ENCODE data around the gene SPHK1.
"Not testable (repeated sequence)": the region's sequence is repeated elsewhere in the genome, so short reads cannot be mapped to it uniquely, and the experiment has no call there.

The SPHK1 gene

GRCh38 chr17:76345377-76345974 lies 38.9 kb upstream of the SPHK1 start:
- TF ChIP-seq, protein P1, sequence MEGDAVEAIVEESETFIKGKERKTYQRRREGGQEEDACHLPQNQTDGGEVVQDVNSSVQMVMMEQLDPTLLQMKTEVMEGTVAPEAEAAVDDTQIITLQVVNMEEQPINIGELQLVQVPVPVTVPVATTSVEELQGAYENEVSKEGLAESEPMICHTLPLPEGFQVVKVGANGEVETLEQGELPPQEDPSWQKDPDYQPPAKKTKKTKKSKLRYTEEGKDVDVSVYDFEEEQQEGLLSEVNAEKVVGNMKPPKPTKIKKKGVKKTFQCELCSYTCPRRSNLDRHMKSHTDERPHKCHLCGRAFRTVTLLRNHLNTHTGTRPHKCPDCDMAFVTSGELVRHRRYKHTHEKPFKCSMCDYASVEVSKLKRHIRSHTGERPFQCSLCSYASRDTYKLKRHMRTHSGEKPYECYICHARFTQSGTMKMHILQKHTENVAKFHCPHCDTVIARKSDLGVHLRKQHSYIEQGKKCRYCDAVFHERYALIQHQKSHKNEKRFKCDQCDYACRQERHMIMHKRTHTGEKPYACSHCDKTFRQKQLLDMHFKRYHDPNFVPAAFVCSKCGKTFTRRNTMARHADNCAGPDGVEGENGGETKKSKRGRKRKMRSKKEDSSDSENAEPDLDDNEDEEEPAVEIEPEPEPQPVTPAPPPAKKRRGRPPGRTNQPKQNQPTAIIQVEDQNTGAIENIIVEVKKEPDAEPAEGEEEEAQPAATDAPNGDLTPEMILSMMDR (IDR thresholded peaks at IDR 0.05), result no peak
- H3K27ac ChIP-seq, result no peak overlapping the region

- H3K27ac ChIP-seq, result not testable (repeated sequence)
These were observed 37.5 kb upstream of the SPHK1 start for GRCh38 chr17:76346936-76347335.

GRCh38 chr17:76350463-76350862 lies 33.9 kb upstream of the SPHK1 start:
- no peak overlapping the region for H3K27ac ChIP-seq
- no peak for TF ChIP-seq ZFX (IDR thresholded peaks at IDR 0.05; ENCODE audit: borderline replicate concordance)
- TF ChIP-seq, protein P1 (IDR thresholded peaks at IDR 0.05), result no peak

- H3K27ac ChIP-seq, result peak overlapping the region; percentile 6; the same call in 1 of the 2 replicates
- TF ChIP-seq, protein P1 (IDR thresholded peaks at IDR 0.05), result no peak
- no peak for TF ChIP-seq ZFX (IDR thresholded peaks at IDR 0.05; ENCODE audit: borderline replicate concordance)
These were observed 32.8 kb upstream of the SPHK1 start for GRCh38 chr17:76351526-76352071.

DNA sequence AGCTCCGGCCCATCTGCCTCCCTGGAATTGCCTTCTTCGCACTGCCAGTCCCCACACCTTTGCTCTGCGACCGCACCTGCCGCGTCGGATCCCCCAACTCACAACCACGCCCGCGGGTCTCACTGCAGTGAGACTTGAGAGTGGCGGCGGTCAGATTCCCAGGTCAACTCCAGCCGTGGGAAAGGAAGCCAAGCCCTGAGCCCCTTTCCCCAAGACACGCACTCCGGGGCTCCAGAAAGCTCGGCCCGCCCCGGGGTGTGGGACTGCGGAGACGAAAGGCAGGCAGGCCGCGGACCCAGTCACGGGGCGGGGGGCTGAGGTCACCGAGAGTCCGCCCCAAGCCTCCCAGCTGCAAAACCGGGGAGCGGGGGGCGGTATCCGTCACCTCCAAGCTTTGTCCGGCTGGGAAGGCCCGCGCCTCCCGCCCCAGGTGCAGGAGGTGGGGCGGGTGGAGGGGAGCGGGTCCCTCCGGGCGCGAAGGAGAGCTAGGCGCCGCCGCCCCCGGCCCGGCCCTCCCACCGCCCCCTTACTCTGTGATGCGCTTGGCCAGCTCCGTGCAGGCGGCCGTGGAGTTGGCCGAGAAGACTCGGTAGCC lies 31.3 kb upstream of the SPHK1 start:
- TF ChIP-seq, protein P1 (IDR thresholded peaks at IDR 0.05), result no peak
- no peak for TF ChIP-seq ZFX (IDR thresholded peaks at IDR 0.05; ENCODE audit: borderline replicate concordance)

GRCh38 chr17:76353599-76354316 lies 30.7 kb upstream of the SPHK1 start, which contains the start of gene PRPSAP1:
TSS of gene PRPSAP1 (minus strand) at chr17:76353916. CDS start at chr17:76353703, 213 bp downstream.
- no peak for TF ChIP-seq ZFX (IDR thresholded peaks at IDR 0.05; ENCODE audit: borderline replicate concordance)
- TF ChIP-seq, protein P1 (IDR thresholded peaks at IDR 0.05), result 0 out of 2 replicates have a peak, but pooled peaks have one; percentile 20
- peak within 1 kb of the TSS; percentile 91 for H3K27ac ChIP-seq

More for the DNA sequence above, 31.3 kb upstream of the SPHK1 start:
- peak overlapping the region; percentile 91 for H3K27ac ChIP-seq

GRCh38 chr17:76354317-76354729 lies 30.1 kb upstream of the SPHK1 start:
- TF ChIP-seq, protein P1 (IDR thresholded peaks at IDR 0.05), result no peak
- no peak for TF ChIP-seq ZFX (IDR thresholded peaks at IDR 0.05; ENCODE audit: borderline replicate concordance)
- H3K27ac ChIP-seq, result peak overlapping the region; percentile 91

Data from 22Rv1 (cell line).